IMR-90 (cell line): ENCODE data around the gene PRKCA.
A peak's percentile ranks its signal among the peaks of the same experiment; 100 is the strongest.

Experiments used
- BHLHE40 ChIP-seq: fragments of 150-350 bp; IDR thresholded peaks from 2 replicates; pipeline ENCODE4 v1.6.1; 2016; ENCODE audit warnings: mild to moderate bottlenecking, low read depth, low read length
- CTCF ChIP-seq: conservative IDR thresholded peaks from 2 replicates; pipeline ENCODE4 v1.5.1; 2012; ENCODE audit warnings: mild to moderate bottlenecking, low read depth, low read length, improper control_type of control experiment
- POLR2A ChIP-seq: IDR thresholded peaks from 2 replicates; pipeline ENCODE4 v1.6.1; 2012; ENCODE audit warnings: mild to moderate bottlenecking, low read depth, low read length
- RCOR1 ChIP-seq: IDR thresholded peaks from 2 replicates; pipeline ENCODE4 v1.6.1; 2012; ENCODE audit warnings: mild to moderate bottlenecking, low read length, improper control_type of control experiment; ENCODE audit not compliant: insufficient replicate concordance
- USF2 ChIP-seq: fragments of 150-350 bp; IDR thresholded peaks from 2 replicates; pipeline ENCODE4 v1.6.1; 2017; ENCODE audit warnings: mild to moderate bottlenecking, antibody characterized with exemption, low read length, low read depth

- no peak for TF ChIP-seq USF2
- no peak for TF ChIP-seq CTCF
- TF ChIP-seq RCOR1, result peak; percentile 17
- 0 out of 2 replicates have a peak, but pooled peaks have one; percentile 17 for TF ChIP-seq POLR2A
- TF ChIP-seq BHLHE40, result 0 out of 2 replicates have a peak, but pooled peaks have one; percentile 18
These were observed 237.8 kb downstream of the PRKCA start for GRCh38 chr17:66540131-66540781.
